ENCODE data around the gene ASTN1.

ASTN1 gene

DNA sequence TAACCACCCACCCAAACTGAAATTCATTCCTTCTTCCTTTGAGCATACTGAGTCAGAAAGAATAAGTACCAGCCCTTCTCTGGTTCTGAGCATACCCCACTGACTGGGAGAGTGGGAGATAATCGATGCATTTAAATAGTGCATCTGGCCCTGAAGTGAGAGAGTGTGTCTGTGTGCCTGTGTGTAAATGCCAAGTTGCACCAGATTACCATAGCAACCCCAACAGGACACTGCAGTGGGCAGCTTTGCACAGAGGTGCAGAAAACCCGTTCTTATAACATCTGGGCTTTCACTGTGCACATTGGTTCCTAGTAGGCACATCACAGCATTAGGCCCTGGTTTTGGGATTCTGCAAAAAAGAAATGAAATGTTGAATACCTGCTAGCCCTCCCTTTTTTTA lies 2.3 kb downstream of the ASTN1 start:
- DNase-seq: no peak

GRCh38 chr1:177146499-177146898 lies 18.0 kb downstream of the ASTN1 start:
- no peak for DNase-seq

- no peak for DNase-seq
These were observed 19.1 kb downstream of the ASTN1 start for GRCh38 chr1:177145106-177146070.

DNA sequence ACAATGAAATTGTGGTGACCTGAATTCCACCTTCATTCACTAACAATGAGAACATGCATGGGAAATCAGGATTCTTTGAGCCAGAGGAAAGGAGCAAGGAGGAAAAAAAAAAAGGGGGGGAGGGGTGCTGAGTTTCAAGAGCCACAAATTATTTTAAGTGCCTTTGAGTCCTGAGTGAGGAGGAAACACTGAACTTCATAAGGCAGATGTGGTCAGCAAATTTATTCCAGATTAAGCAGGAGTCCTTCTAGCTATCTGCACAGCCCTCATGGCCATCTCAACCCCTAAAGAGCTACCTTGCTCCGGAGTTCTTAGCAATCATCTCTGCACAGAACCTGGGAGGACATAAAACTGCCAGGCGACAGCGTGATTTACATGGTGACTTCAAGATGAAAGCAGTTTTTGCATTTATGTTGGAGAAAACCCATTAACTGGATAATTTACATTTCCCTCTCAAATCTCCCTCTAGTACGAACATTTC lies 21.7 kb downstream of the ASTN1 start:
- no peak for DNase-seq

DNA sequence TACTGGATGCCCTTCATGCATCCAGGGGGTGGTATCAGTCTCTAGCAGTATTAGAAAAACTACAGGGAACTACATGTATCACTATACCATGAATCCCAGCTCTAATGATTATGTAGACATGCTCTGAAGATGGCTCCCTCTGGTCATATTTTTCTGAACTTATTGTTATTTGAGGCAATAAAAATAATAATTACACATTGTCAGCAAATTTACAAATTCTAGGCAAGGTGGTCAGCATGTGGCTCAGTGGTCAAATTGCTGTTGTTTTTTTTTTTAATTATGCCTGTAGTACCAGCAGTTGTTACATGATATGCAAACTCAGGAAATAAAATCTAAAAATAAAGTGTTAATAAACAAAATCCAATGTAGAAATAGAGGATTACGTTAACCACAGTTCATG lies 22.5 kb downstream of the ASTN1 start:
- DNase-seq: no peak

DNA sequence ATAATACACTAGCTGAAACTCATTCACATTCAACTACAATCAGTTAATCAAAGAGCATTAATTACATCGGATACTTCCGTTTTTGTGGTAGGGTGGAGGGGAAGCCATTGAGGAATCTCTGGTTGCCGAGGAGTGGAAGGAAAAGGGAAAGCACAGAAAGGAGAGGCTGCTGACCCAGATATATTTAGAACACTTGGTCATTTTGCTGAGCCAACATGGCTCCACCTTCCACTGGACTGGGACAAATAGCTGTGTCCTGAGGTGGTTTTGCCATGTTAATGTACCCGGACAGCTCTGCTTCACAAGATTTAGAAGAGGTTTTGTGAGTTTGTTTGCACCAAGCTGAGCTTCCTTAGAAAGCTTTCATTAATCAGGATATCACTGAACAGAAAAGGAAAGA lies 26.2 kb downstream of the ASTN1 start:
- no peak for DNase-seq

DNA sequence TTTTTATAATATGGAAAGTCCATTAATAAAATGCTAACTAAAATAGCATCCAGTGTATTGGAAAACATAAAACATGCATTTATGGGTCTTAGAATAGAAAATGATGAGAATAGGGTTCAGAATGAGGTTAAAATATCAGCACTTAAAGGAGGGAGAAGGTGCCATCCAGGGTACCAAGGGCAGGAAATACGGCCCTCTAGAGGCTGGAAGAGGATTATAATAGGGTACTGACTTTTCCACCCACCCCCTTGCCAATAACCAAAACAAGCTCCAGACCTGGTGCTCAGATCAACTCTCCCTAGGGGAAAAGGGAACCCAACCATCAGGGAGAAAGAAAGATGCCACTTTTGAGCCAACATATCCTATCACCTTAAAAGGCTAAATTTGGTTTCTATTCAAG lies 26.7 kb downstream of the ASTN1 start:
- no peak for DNase-seq

GRCh38 chr1:177135250-177135649 lies 29.3 kb downstream of the ASTN1 start:
- no peak for DNase-seq

DNA sequence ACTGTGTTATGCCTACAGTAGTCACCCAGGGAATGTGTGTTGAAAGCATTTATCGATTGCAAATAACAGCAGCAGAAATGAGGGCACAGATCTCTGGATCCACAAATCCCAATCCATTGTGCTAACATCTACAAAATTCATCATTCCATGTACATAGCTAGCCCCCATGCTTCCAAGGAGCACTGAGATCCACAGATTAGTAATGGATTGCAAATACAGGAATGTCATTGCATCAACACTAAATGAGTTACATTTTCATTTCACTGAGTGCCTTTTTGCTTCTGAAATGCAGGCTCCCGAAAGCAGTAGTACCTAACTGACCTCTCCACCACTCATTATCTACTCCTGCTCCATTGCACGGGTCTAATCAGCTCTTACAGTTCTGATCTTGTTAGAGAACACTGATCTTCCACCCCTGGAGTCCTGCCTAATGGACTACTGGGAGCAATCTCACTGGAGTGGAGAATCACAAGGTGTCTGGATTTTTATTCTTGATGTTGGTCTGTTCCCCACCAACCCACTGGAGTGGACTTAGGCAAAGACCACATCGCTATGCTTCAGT lies 30.5 kb downstream of the ASTN1 start:
- no peak for DNase-seq

GRCh38 chr1:177132141-177132540 lies 32.4 kb downstream of the ASTN1 start:
- DNase-seq: no peak

DNA sequence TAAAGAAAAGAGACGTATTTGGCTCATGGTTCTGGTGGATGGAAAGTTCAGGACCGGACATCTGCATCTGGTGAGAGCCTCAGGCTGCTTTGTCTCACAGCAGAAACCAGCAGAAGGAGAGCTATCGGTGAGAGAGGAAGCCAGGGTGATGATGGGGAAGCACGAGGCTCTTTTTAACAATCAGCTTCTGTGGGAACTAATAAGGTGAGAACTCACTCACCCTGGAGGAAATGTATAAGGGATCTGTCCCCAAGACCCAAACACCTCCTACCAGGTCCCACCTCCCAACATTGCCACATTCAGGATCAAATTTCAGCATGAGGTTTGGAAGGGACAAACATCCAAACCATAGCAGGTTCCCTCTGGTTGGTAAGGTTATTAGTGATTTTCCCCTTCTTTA lies 32.8 kb downstream of the ASTN1 start:
- no peak for DNase-seq

GRCh38 chr1:177130451-177130945 lies 34.0 kb downstream of the ASTN1 start:
- DNase-seq: no peak

DNA sequence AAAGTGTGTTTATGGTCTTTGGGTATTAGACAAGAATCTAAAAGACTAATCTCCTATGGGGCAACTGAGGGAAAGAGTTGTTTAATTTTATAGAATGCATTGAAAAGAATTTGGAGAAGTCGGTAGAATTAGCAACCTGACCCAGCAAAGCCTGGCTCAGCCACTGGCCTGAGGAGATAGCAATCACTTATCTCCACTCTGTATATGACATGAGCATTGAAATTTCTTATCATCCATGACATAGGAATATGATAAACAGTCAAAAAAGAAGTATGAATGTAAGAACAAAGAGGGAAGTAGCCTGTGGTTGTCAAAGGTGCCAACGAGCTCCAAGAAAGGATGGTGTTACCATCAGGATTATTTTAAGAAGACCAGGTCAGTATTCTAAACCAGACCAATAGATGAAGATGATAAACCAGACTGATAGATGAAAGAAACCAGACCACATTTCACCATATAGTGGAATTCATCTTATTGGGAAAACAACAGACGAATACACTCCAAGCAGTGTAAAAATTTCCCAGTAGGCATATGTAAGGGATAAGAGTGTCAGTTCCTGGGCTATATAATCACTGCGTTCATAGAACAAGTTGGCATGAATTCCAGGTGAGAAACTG lies 35.7 kb downstream of the ASTN1 start:
- DNase-seq: no peak

- DNase-seq: no peak
These were observed 38.2 kb downstream of the ASTN1 start for GRCh38 chr1:177126267-177126666.

DNA sequence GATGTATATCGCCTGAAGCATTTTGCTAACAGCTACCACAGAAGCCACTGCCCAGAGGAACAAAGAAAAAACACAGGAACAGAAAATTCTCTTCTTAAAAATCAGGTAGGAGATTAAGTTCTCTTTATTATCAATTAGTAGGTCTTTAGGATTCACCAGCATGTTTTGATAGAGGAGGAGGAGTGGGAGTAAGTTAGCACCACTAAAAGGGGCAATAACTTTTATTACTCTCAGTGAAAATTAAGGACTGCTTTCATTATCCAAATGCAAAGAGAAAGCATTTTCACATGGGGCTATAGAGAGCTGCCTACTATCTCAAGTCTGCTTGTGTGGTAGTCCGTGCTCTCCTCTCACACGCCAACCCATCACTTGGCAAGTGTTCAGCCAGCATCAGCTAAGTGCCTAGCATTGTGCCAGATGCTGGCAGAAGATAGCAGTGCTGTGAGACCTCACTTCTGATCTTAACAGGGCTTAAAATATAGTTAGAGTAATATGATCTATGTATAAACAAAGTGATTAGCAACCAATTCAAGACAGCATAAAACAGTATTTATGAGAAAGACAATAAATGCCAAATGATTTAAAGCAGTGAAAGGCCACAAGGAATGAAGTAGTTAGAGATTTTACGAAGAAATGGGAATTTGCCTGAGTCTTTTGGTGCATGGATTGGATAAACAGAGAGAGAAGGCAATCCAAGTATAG lies 39.8 kb downstream of the ASTN1 start:
- no peak for DNase-seq

DNA sequence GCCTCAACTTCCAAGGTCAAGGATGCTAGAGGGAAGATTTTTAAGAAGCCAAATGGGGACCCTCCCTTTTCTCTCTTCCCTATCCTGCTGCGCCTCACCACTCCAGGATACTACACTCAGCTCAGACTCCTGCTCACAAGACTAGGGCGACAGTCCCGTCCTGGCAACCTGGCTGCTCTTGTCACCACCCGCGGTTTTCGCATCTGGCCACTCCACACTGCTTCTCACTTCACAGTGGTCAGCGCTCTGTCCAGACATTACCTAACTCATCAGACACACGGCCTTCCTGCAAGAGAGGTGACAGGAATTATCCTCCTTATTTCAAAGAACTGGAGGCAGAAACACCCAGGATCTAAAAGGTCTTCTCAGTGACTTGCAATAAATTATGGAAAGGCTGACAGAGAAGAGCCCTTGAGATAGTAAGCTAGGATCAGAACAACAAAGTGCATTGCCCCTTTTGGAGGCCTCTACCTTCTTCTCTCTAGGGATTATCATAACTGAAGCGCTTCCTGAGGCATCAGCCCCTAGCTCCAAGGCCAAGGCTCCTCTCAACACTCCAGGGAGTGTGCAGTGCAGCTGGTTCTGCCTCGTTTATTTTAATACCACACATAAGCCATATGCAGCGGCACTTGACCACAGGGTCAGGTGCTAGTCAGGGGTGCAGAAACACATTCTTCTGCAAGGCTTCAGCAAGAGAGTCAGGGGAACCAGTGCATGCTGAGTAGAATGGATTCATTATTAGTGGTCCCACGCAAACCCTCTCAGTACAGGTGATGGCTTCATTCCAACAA lies 41.9 kb downstream of the ASTN1 start:
- DNase-seq: no peak

DNA sequence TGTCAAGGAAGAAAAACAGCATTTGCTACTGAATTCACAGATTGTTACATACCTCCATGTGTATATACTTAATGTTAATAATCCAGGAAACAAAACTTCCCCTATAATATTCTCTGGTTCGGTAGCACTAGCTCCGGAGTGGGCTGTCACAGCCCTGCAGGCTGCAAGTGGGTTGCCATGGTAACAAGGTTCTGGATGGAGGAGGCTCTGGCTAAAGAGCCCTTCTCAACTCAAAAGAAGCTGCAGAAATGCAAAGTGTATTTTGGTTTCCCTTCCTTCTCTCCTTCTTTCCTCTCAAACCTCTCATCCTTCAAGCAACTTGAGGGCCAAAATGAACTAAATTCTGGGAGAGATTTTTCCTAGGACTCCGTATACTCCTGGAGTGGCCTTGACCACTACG lies 45.2 kb downstream of the ASTN1 start:
- no peak for DNase-seq

DNA sequence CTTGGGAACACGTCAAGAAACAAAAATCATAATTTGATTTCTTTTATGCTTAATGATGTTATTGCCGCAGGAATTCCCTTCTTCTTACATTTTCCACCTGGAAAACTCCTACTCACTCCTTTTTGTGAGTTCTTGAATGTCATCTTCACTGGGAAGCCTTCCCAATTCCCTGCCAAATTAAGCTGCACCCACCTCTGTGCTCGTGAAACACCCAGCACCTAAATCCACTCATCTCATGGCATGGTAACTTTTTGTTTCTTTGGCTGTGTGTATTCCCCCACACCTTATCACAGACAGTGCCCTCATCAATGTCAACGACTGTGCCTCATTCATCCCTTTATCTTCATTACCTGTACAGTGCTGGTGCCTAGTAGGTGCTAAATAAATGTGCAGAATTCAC lies 45.6 kb downstream of the ASTN1 start:
- DNase-seq: no peak

- no peak for DNase-seq
These were observed 47.6 kb downstream of the ASTN1 start for GRCh38 chr1:177116941-177117340.

DNA sequence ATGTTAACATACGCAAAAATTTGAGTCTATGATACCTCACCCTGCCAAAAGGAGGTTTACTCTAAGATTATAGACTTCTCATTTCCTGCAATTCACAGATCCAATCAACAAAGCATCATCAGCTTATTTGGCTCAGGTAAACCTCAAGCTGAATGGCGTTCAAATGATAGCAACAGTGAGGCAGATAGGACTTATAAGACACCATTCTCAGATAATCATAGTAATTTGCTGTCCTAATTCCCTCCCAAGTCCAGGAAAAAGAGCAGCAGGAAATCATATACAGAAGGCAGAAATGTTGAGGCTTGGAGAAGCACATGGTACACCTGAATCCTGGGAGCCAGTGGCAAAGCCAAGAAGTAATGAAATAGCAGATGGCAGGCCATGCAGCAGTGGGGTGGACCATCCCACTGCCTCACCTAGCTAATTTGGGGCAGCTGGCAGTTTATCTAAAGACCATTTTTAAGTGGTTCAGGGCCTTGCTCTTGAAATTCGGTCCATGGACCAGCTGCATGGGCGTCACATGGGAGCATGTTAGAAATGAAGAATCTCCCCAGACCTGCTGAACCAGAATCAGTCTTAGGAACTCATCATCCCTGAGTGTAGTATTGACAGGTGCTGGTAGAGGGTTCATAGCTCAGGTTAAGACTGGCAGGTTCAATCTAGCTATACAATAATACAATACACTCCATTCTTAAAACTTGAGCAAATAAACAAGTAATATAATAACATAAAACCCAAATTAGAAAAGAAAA lies 57.7 kb downstream of the ASTN1 start:
- DNase-seq: no peak

DNA sequence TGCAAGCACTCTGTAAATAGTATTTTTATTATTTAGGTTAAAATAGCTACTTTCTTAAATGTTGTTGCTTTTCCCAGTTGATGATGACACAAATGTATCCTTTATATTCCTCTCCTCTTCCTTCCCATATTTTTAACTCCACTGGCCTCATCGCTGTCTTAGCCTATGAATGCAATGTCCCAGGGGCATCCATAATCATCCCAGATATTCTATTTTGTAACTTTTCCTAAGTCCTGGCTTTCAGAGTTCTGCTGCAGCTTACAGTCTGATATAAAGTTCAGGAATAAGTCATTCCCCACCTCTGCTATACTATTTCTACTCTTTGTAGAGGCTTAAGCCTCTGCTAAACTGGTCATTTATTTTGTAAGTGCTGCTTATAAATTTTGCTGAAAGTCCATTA lies 58.3 kb downstream of the ASTN1 start:
- DNase-seq: no peak
